Measurements from ENCODE around the gene COL24A1.

DNA sequence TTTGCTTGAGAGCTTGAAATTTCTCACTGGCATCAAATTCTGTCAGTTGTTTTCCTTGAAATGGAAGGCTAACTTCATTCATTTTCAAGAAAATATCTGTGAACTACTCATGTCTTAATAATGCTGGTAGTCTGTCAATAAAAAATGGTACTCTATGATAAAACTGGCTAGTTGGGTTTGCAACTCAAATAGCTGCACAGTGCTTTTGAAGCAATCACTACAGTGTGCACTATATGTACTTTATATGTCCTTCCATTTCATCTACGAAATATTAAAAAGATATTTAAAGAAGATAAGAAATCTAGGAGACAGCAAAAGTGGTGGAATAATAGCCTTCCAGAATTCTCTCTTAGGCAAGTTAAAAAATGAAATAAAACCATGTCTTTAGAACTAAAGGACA lies 408.5 kb downstream of the COL24A1 start:
- no peak for TF ChIP-seq EZH2 (IDR thresholded peaks at IDR 0.05; ENCODE audit: insufficient read depth, poor library complexity, severe bottlenecking)
- TF ChIP-seq EZH2phosphoT487 (IDR thresholded peaks at IDR 0.05; ENCODE audit: insufficient read depth, low read depth): no peak
